Measurements from ENCODE around the gene MIPOL1. TPM values are rescaled to one million over a fixed set of nuclear protein-coding genes. Genes with fewer than 3 reads are reported as not detected.

Gene MIPOL1
- total and polyA plus RNA-seq, 12 donors, result 1.1 to 9.2 (median 5.4) TPM

- Histone ChIP-seq H3K4me3 (no peak overlapping the region), H3K9me3 (no peaks in the 10 kb centered on the region), H3K27me3 (peaks cover 25 to 99% (median 98%) of the 10 kb centered on the region in 7 donors), H3K4me1 (peaks cover 3 to 34% (median 19%) of the 10 kb centered on the region in 9 donors), H3K36me3 (no peaks in the 10 kb centered on the region), H3K27ac (no peak overlapping the region)
- TF ChIP-seq CTCF (IDR thresholded peaks at IDR 0.05), result no peak
- WGBS, 2 donors, result 13 to 18% methylated on average over 4 of the region's 4 CpGs
- intact Hi-C loops (cut with DNase I), result loop anchor here in 2 of 10 donors (5.0 to 10.0 kb wide), 2 partner anchors 336 to 343 kb away; no protein-coding TSS in a partner anchor
- ATAC-seq (no peak), DNase-seq (no peak)
Measured at GRCh38 chr14:37590428-37591139, 392.8 kb downstream of the MIPOL1 start.

DNA sequence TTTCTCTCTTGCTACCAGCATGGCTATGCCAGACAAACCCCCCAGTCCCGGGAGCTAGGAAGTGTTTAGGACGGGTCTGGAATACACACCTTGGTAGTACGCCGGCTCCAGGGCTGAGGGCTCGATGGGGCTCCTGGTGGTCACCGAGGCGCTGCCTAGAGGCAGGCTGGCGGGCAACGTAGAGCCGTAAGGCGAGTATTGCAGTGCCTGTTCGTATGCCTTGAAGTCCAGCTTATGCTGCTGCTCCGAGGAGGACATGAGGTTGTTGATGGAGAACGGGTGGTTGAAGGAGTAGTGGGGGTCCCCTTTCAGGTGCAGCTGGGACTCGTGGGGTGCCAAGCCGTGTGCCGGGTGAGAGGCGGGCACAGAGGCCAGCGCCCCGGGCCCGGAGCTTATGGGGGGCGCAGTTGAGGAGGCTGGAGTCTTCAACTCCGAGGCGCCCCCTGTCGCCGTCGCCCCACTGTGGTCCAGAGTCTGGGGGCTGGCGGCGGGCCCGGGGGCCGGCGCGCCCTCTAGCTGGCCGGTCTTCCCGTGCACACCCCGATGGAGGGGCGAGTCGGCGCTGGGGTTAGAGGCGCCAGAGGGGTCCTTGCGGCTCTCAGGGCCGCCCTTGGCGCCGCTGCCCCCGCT, 393.7 kb downstream of the MIPOL1 start:
- peak in 1 of 2 donors; percentile 5 for DNase-seq
- Histone ChIP-seq H3K27ac (no peak overlapping the region), H3K9me3 (no peaks in the 10 kb centered on the region), H3K4me1 (peaks cover 3 to 42% (median 27%) of the 10 kb centered on the region in 9 donors), H3K36me3 (no peaks in the 10 kb centered on the region), H3K27me3 (peaks cover 30 to 99% (median 98%) of the 10 kb centered on the region in 7 donors), H3K4me3 (no peak overlapping the region)
- no peak for ATAC-seq
- no peak for TF ChIP-seq CTCF (IDR thresholded peaks at IDR 0.05)
- intact Hi-C loops (cut with DNase I), result loop anchor here in 2 of 10 donors (5.0 to 10.0 kb wide), 2 partner anchors 337 to 344 kb away; no protein-coding TSS in a partner anchor
- WGBS, 2 donors, result 2 to 4% methylated on average over 44 to 45 of the region's 45 CpGs

GRCh38 chr14:37591941-37592481, 394.3 kb downstream of the MIPOL1 start:
- intact Hi-C loops (cut with DNase I), result loop anchor here in 2 of 10 donors (5.0 to 10.0 kb wide), 2 partner anchors 337 to 345 kb away; no protein-coding TSS in a partner anchor
- WGBS, 2 donors, result 2 to 4% methylated on average over 58 of the region's 58 CpGs
- no peak for TF ChIP-seq CTCF (IDR thresholded peaks at IDR 0.05)
- DNase-seq (peak in 1 of 2 donors; percentile 6), ATAC-seq (peak in 1 of 8 donors; percentile 55)
- Histone ChIP-seq H3K27ac (no peak overlapping the region), H3K9me3 (no peaks in the 10 kb centered on the region), H3K36me3 (no peaks in the 10 kb centered on the region), H3K4me1 (peaks cover 3 to 42% (median 27%) of the 10 kb centered on the region in 9 donors), H3K4me3 (no peak overlapping the region), H3K27me3 (peaks cover 29 to 99% (median 98%) of the 10 kb centered on the region in 7 donors)
